Measurements from ENCODE around the gene HID1.

- TF ChIP-seq REST (IDR thresholded peaks at IDR 0.05; ENCODE audit: borderline replicate concordance) (no peak), CTCF (IDR thresholded peaks at IDR 0.05; ENCODE audit: poor library complexity, severe bottlenecking) (no peak), EZH2 (IDR thresholded peaks at IDR 0.05; ENCODE audit: borderline replicate concordance, insufficient read depth, low read length, poor library complexity, severe bottlenecking) (no peak), EP300 (conservative IDR thresholded peaks at IDR 0.05; ENCODE audit: poor library complexity, severe bottlenecking) (no peak)
Measured at GRCh38 chr17:75012096-75012345, 39.5 kb upstream of the HID1 start.

Measured in neural cell (in vitro differentiated cells).